GM18511 (cell line): Measurements from ENCODE around the gene XAB2.
"Not testable (repeated sequence)": the region's sequence is repeated elsewhere in the genome, so short reads cannot be mapped to it uniquely, and the experiment has no call there.

Source experiments
- ATAC-seq: cut with Tn5 transposase; IDR thresholded peaks from one replicate; pipeline ENCODE4 v1.9.1; 2021; ENCODE audit warnings: mild to moderate bottlenecking, moderate library complexity; ENCODE audit not compliant: unreplicated experiment

The XAB2 gene

GRCh38 chr19:7582446-7582845 lies 46.9 kb downstream of the XAB2 start:
- ATAC-seq = no peak

DNA sequence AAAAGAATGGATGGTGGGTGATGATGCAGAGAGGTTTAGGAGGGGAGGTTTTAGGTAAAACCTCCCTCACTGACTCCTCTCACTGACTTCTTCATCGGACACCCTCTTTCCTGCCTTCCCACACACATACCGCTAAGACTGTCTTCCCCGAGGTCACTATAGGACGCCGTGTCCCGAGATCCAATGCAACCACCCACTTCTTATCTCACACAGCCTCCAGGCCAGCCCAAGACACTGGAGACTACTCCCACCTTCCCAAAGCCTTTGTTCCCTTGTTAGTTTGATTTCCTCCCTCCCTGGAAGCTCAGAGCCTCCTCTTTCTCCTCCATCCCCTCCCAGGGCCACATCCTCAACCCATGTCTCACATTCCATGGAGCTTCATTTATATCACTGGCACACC lies 50.2 kb downstream of the XAB2 start:
- no peak for ATAC-seq

- ATAC-seq = no peak
Observed at GRCh38 chr19:7578127-7578526, 51.2 kb downstream of the XAB2 start.

DNA sequence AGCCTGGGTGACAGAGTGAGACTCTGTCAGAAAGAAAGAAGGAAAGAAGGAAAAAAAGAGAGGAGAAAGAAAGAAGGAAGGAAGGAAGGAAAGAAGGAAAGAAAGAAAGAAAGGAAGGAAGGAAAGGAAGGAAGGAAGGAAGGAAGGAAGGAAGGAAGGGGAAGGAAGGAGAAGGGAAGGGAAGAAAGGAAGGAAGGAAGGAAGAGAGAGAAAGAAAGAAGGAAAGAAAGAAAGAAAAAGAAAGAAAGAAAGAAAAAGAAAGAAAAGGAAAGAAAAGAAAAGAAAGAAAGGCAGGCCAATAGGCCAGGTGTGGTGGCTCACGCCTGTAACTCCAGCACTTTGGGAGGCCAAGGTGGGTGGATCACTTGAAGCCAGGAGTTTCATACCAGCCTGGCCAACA lies 51.9 kb downstream of the XAB2 start:
- not testable (repeated sequence) for ATAC-seq

DNA sequence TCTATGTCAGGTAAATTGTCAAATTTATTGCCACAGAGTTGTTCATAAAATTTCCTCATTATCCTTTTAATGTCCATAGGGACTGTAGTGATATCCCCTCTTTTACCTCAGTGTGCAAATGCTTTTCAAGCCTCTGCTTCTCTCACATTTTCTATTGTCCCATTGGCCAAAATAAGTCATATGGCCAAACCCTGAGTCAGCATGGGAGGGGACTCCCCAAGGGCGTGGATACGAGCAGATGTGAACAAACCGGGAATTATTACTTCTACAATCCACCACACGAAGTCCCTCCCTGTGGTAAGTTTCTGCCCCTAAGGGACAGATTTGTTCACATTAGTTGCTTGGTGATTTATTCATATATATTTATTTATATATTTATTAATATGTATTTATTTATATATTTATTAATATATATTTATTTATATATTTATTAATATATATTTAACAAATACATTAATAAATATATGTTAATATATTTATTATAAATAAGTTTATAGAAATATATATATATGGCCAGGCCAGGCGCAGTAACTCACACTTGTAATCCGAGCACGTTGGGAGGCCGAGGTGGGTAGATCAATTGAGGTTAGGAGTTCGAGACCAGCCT lies 53.8 kb downstream of the XAB2 start:
- ATAC-seq = no peak

GRCh38 chr19:7570761-7571160 lies 58.6 kb downstream of the XAB2 start:
- ATAC-seq = no peak
